NCI-H510A (cell line): ENCODE data around the gene RGPD4.
"Not testable (repeated sequence)": the region's sequence is repeated elsewhere in the genome, so short reads cannot be mapped to it uniquely, and the experiment has no call there.

Experiments
- DNase-seq: peaks from one replicate; lab custom pipeline; 2025; lab: John Stamatoyannopoulos, UW

RGPD4 gene

DNA sequence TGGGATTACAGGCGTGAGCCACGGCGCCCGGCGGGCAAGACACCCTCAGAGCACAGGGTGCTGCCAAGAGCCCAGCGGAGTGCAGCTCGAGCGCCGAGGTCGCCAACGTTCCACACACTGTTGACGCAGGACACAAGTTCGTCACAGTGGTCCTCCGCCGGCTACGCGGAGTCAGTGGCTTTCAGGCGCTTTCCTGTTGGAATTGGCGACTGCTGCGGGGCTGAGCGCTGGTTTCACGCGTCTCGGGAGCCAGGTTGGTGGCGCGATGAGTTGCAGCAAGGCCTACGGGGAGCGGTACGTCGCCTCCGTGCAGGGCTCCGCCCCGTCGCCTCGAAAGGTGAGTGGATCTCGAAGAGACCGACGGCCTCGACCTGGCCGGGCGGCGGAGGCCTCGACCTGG is at the start of gene RGPD4:
Gene RGPD4 (plus strand): TSS at position 144 of the 400 bp plus-strand sequence. CDS start 122 bp downstream, at position 266.
- DNase-seq = not testable (repeated sequence)

DNA sequence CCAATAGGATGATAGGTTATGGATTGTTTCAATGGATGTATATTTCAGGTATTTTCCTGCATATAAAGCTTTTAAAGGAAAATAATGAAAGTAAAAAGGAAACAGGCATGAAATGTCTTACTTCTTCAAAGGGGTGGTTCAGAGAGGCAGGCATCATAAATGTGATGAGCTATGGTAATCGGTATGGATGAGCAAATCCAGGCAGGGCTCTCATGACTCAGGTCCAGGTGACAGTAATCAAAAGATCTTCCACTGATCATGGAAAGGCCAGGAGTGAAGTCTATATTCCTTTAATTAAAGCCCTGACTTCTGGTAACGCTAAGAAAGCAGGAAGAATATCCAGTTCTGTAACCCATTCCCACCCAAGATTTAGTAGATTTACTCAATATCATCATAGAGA is 48.7 kb upstream of the RGPD4 start:
- DNase-seq = no peak

DNA sequence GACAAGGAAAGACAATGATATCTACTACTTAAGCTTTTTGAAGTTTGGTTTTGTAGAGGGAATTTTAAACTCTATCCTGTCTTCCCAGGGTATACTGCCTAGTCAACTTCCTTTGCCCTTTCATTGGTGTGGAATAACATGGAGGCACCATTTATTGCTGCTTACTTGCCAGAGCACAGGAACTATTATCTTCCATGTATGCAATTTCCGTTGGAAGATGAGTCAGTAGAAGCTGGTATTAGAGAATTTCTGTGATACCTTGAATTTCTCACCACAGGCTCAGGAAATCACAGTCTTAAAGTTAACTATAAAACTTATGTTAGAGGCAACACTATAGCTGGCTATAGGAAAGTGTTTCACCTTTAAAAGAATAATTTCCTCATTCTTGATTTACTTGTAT is 40.9 kb upstream of the RGPD4 start:
- no peak for DNase-seq

DNA sequence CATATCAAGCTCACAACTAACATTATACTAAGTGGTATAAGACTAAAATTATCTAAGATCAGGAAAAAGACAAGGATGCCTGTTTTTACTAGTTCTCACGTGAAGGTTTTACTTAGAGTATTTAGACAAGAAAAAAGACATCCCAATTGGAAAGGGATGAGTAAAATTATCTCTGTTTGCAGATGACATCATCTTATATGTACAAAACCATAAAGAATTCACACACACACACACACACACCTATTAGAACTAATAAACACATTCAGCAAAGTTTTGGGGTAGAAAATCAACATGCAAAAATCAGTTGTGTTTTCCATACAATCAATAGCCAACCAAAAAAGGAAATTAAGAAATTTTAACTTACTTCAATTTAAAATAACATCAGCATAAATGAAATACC is 35.9 kb upstream of the RGPD4 start:
- DNase-seq = no peak

DNA sequence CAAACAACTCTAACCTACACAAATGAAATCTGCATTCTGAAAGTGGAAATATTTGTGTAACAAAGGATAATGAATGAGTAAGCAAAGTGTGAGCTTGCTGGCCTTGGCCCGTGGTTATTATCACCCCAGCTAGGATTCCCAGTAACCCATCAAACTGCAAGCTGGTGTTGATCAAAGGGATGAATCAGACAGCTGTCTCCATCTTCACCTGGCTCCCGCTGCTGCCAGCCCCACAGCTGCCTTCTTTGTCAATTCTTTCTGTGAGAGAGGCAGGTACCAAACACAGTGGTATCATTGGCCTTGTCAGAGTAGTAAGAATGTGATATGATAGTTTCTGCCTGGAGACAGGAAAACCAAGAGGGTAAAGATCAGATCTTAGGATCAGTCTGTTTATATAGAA is 25.2 kb upstream of the RGPD4 start:
- DNase-seq = peak; percentile 45

DNA sequence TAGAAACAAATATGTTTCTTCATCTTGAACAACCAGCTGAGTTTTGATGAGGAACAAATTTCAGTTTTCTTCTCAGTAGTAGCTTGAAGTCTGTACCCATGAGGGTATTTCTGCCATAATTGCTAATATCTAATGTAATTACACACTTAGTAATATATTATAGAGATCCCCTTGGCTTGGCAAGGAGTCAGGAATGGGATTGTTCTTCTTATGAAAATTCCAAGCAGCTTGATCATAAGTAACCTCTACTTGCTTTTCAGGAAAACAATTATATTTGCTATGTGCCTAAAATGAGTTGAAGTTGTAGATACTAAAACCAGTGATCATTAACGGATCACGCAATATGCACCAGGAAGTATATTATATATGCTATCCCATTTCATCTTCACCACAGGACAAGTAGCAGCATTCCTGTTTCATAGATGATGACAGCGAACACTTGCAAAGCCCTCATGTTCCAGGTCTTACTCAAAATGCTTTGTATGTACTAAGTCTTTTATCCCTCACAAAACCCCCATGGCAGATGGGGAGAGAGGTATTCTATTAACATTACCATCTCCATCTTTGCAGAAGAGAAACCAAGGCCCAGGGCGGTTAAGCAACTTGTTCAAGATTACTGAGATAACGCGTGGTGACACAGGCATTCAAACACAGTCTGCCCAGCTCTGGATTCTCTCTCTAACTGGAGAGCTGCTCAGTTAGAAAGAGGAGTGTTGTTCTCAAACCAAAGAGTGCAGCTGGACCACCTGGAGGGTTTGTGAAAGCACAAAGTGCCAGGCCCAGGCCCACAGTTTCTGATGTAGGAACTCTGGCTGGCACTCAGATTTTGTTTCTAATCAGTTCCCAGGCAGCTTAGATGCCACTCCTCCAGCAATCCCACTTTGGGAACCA is 21.8 kb upstream of the RGPD4 start:
- no peak for DNase-seq

DNA sequence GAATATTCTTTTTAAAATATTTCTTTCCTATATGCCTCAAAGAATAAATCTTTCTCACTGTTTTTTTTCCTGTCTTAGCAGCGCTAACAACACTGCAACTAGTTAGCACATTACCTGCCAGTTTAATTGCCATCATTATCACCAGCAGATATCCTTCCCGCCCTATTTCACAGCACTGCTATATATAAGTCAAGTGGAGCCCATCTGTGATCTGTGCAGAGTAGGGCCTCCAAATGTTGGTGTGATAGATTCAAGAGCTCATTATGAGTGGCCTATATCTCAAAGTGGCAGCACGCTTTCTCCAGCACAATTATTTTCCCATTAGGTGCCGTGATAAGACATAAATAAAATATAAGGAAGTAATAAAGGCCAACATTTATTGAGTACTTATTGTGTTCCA is 19.8 kb upstream of the RGPD4 start:
- DNase-seq = no peak

DNA sequence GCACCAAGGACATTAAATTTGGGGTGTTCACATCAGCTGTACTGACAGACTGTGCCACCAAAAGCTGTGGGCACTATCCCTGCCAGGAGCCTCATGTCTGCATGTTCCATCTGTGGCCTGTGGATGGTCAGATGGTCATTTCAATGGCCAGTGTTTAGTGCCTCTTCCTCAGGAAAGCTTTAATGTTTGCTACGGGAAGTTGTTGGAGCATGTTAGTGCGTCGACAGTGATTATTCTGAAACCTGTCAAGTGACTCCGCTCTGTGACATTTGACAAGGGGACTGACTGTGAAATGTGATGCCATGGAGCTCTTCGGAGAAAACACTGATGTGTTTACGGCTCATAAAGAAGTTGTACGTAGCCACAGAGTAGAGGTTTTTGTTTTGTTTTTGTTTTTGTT is 18.7 kb upstream of the RGPD4 start:
- DNase-seq = no peak

DNA sequence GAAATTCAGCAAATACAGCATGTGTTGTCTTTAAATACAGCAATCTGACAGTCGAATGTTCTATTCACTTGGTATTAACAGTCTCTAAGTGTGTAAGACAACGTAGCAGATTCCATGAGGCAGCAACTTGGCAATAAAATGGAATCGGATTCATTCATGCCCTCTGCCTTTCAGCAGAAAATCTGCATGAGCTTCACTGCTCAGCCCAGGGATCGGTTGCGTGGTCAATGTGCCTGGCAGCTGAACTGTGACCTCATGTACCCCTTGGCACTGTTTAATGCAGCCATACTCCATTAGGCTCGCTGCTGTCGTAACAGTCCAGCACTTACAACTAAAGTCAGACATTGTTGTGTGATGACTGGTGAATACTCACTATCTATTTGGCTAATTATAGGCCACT is 17.7 kb upstream of the RGPD4 start:
- DNase-seq = no peak

DNA sequence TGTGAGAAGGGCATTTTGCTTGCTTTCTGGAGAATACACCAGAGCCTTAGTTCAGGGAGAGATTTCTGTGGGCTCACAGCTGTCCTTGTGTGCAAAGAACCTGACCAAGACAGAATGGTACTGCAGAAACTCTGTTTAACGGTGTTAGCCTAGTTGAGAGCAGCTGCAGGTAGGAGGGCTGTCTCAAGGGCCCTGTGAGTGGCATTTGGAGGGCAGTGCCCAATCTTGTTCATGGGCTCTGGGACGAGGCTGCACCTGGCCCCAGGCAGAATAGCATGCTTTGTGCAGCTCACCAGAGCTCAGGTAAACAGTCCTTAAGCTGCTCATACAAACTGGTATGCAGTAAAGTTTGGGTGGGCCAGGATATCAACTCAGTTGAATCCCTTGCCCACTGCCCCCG is 16.9 kb upstream of the RGPD4 start:
- peak; percentile 86 for DNase-seq

DNA sequence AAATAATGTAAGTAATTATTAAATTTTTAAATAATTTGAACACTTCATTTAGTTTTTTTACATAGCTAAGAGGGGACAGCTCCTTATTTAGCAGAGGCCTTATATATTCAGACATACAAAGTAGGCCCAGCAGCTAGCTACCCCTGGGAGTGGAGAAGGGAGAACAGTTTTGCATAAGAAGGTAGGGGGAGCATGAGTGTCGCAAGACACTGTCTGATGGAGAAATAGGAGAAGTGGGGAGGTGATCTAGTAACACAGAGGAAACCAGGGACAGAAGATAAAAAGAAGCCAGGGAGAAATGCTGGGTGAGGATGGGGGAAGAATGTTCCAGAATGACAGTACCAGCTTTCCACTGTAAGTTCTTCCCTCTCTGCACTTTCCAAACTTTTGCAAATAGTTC is 16.0 kb upstream of the RGPD4 start:
- no peak for DNase-seq

DNA sequence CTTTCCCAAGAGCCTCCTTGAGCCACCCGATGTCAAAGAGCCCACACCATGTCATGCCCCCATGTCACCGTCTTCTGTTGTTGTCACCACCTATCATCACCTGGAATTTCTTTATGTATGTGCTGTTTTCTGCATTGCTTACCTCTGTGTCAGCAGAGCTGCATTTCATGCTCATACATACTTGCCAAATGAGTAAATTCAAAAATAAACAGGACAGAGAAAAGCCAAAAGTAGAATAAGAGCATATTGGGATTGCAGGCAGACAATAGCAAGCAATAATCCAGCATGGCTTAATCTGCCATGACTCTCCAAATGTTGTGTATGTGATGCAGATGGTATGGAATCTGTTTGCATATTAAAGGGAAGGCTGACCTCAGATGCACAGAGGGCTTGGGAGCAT is 15.3 kb upstream of the RGPD4 start:
- DNase-seq = no peak

DNA sequence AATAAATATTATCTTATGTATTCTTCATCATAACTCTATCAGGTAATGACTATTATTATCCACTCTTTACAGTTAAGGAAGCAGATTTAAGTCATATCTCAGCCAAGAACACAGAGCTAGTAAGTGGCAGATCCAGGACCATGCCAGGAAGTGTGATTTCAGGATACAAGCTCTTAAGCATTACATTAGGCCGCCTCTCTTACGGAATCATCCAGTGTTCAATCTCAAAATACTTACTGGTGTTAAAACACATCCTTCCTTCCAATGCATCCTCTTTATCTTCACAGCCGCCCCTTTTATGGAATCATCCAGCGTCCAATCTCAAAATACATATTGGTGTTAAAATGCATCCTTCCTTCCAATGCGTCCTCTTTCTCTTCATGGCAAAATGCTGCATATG is 14.7 kb upstream of the RGPD4 start:
- no peak for DNase-seq

DNA sequence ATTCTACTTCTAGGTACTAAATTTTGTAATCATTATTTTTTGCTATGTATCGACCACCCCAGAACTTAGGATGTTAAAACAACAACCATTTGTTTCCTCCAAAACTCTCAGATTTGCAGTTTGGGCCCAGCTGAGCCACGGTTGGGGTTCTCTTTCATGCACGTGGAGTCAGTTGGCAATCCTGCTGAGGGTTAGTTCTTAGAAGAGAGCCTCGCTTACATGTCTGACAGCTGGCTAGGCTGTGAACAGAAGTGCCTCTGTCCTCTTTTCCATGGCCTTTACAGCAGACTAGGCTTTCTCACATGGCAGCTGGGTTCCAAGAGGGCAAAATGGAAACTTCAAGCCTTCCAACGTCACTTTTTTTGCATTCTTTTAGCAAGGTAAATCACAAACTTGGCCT is 9.3 kb upstream of the RGPD4 start:
- DNase-seq = no peak

DNA sequence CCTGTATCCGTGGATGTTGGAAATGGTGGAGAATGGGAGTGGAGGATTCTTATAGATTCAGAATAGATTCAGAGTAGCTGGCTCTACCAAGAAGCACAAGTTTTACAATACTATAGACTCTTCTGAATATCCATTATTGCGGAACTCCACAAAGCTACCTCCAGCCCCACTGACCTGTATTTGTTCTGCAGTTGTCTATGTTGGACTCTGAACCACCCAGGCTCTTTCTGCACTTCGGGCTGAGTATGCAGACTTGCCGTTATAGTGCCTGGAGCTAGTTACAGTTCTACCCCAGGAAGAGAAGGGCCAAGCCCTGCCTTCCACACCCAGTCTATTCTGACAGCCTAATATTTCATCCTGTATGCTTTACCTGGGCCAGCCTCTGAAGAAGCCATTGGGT is 4.4 kb upstream of the RGPD4 start:
- no peak for DNase-seq

DNA sequence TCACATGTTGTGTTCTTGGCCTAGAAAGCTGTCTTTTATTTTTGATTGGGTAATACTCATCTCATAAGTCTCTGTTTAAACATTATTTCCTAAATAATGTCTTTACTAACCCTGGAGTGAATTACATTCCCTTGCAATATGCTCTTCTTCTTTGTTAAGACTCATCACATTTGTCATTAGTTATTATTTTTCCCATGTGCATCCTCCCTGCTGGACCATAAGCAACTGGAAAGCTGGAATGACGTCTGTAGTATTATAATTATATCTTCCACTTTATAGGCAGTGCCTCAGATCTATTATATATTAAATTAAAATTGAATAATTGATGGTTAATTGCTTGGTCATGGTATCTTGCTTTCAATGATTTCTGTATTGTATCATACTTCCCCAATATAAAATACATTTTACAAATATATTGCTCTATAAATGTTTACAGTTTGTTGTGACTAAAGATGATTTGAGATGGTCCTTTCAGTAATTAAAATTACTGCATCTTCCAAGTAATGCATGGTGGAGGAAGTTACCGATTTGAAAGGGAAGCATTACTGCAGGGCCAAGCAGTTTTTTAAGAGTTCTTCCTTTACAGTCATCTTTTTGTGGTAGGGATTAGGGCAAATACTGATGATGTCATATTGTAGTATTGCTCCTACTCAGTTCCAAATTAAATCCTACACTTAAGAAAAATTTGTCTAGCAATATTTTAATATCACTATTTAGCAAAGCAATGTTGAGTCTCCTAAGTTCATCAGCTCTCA is 2.1 kb upstream of the RGPD4 start:
- no peak for DNase-seq

DNA sequence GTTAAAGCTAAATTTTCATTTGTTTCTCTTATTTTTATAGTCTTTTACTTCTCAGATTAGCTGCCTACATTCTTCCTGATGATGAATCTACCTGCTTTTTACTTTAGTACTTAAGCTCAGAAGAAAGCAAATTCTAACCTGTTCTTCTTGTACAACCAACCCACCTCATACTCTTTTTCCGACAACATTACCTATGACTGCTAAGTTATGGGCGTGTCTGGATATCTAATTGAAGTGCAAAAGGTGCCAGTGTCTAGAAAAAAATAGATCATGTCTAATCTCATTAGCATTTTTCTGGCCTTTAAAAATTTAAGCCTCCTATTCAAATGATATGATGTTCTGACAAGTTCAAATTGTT is 1.5 kb upstream of the RGPD4 start:
- no peak for DNase-seq

DNA sequence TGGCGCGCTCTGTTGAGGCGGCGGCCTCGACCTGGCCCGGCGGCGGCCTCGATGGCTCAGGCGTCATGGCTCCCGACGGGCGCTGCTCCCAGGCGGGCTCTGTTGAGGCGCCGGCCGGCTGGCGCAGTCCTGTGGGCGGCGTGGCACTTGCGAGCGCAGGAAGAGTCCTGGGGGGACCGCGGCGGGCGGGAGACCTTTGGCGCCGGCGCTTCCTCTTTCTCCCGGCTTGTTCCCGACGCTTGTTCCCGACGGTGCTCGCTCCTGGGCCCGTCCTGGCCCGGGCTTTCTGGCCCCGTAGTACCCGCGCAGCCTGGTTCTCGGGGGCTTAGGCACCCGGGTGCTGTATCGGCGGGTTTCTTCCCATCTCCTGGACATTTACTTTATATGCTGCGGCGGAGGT is 2.8 kb downstream of the RGPD4 start:
- DNase-seq = not testable (repeated sequence)

DNA sequence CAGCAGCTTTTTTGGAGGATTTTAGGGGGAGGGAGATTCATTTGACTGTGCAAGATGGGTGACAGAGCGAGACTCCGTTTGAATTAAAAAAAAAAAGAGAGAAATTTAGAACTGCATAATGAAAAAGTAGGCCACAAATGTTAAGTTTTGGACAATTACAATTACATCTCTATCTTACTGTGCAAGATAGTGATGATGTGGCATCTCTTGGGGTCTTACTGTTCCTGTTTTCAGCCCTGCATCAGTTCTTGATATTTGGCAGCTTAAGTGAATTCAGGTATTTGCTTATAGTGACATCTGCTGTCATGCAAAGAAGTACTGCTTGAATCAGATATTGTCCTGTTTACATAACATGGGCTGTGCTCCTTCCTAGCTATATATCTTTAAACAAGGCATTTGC is 6.5 kb downstream of the RGPD4 start:
- DNase-seq = not testable (repeated sequence)

DNA sequence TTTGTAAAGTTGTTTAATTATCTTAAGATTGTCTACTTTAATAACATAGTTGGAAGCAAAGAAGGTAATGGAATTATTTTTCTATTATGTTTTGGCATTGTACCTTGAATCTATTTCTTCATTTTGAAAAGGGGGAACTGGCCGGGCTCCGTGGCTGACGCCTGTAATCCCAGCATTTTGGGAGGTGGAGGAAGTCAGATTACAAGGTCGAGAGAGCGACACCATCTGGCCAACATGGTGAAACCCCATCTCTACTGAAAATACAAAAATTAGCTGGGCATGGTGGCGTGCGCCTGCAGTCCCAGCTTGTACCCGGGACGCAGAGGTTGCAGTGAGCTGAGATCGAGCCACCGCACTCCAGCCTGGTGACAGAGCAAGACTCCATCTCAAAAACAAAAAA is 6.9 kb downstream of the RGPD4 start:
- not testable (repeated sequence) for DNase-seq

DNA sequence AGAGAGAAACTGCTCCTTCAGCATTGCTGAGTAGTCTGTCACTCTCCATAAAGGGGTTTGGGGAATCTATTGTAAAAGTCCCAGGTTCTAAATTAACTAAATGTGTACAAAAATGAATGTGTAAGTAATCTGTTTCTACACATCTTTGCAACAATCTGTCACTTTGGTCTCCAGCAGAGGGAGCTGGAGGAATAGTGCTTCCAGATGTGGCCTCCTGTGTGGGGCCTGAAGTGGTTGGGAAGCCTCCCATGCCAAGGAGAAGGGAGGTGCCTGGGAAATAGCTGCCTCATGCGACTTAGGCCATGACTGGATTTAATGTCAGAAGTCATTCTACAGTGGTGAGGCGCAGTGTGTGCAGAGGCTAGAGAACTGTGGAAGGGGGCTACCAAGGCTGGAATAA is 89.4 kb downstream of the RGPD4 start:
- not testable (repeated sequence) for DNase-seq

DNA sequence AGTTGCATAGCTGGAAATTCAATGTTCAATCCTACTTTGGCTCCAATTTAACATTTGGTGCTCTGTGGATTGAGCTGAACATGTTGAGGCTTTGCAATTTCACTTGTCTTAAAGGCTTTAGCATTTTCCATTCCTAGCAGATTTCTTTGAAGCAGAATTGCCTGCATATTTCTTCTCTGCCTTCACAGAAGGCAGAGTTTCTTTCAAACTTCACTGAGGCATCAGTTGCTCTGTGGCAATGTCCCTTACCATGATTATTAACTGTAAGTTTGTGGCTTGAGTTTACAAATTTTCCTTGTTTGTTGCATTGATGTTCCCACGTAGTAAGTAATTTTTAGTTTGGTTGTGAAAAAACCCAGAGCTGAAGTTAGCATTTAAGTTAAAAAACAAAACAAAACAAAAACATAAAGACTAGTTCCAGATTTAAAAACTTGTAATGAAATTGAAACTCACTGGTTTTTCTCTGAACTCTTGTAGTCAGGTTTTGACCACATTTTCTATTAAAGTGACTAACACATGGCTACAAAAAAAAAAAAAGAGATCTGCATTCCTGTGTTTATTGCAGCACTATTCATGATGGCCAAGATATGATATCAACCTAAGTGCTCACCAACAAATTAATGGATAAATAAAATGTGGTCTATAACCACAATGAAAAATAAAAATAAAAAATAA is 90.1 kb downstream of the RGPD4 start:
- not testable (repeated sequence) for DNase-seq

DNA sequence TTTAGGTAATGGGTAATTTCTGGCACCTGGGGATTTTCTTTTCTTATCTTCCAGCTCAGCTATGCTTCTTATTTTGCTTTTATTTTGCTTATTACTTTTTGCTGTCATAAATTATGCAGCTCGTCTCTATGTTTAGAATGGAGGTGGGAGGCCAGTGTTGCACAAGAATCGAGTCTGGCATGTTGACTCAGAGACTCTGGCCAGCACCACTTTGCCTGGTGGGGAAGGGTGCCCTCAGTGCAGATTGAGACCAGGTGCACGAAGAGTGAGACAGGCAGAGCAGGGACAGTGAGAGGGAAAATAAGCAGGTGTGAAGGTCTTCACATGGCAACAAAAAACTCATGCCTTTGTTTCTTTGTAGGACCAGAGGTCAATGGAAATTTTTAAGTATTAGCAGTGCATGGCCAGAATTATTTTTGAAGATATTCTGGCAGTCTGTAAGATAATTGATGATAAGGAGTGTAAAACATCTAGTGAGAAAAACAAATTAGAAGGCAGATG is 100.4 kb downstream of the RGPD4 start:
- DNase-seq = no peak
